HG03558 (cell line): Measurements from ENCODE around the gene GNB2.
"Not testable (repeated sequence)": the region's sequence is repeated elsewhere in the genome, so short reads cannot be mapped to it uniquely, and the experiment has no call there.

Experiments used
- ATAC-seq: cut with Tn5 transposase; IDR thresholded peaks from one replicate; pipeline ENCODE4 v1.9.1; 2021; ENCODE audit warnings: moderate number of reproducible peaks; ENCODE audit not compliant: unreplicated experiment; ENCODE audit errors: extremely low read depth

Gene GNB2

GRCh38 chr7:100662194-100662776, 11.3 kb upstream of the GNB2 start:
- ATAC-seq: not testable (repeated sequence)

- ATAC-seq: no peak
Measured at GRCh38 chr7:100665168-100665726, 8.3 kb upstream of the GNB2 start.

DNA sequence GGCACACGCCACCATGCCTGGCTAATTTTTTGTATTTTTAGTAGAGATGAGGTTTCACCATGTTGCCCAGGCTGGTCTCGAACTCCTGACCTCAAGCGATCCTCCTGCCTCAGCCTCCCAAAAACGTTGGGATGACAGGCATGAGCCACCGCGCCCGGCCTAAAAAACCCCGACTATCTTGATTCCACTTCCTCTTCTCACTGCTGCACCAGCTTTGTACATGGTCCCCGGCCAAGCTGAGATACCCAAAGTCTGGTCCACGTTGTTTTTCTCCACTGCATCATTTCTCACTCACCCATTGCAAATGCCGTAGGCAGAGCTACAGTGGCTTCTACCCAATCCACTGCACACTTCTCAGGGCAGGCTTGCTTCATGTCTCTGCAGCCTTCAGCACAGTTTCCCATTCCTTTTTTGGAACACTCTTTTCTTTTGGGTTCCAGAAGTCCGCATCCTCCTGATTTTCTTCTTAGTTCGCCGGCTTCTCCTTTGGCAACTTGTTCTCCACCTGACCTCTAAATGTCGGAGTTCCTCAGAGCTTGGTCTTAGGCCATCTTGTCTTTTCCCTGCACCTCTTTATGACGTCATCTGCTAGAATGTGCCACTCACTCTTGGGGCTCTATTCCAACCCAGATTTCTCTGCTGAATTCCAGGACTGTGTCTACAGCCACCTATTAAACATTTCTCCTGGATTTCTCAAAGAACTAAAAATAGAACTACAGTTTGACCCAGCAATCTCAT, 6.0 kb upstream of the GNB2 start:
- ATAC-seq: no peak

- no peak for ATAC-seq
Measured at GRCh38 chr7:100668069-100668449, 5.5 kb upstream of the GNB2 start.

DNA sequence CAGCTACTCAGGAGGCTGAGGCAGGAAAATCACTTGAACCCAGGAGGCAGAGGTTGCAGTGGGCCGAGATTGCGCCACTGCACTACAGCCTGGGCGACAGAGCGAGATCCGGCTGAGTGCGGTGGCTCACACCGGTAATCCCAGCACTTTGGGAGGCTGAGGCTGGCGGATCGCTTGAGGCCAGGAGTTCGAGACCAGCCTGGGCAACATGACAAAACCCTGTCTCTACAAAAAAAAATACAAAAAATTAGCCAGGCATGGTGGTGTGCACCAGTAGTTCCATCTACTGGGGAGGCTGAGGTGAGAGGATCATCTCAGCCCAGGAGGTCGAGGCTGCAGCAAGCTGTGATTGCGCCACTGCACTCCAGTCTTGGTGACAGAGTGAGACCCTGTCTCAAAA, 4.4 kb upstream of the GNB2 start:
- not testable (repeated sequence) for ATAC-seq

DNA sequence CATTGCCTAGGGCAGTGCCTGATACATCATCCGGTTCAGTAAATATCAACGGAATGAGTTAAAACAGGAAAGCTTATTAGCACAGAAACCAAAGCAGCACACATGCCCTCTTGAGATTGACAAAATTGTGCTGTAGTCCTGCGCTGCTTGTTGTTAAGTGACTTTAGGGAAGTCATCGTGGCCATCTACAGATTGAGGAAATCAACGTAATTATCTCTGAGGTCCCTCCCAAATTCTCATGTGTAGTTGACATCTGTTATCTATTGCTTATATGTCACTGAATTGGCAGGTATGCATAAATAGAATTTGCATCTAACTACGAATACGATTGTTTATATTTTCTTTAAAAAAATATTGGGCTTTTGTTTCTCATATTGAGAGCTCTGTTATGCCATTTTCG, 3.5 kb upstream of the GNB2 start:
- ATAC-seq: no peak

GRCh38 chr7:100671353-100672327, 1.9 kb upstream of the GNB2 start:
- no peak for ATAC-seq

DNA sequence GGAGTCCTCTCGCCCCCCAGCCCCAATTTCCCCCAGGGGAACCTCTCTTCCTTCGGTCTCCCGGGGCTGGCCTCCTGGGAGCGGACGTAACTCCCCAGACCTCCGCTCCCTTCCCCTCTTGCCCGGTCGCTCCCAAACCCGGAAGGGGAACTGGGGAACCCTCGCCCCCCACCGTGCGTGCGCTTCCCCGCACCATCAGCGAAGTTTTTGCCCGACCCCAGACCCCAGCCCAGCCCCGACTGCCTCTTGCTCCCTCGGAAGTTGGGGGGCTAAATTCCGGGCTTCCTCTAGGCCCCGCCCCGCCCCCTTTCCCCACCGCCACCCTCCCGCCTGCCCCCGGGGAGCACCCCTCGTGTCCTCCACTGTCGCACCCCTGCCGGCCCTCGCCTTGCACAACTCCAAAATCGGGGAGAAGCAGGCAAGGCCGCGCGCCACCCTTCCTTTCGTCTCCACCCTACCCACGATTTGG, 436 bp downstream of the GNB2 start:
- no peak for ATAC-seq

- no peak for ATAC-seq
Measured at GRCh38 chr7:100674411-100675104, 1.0 kb downstream of the GNB2 start.

DNA sequence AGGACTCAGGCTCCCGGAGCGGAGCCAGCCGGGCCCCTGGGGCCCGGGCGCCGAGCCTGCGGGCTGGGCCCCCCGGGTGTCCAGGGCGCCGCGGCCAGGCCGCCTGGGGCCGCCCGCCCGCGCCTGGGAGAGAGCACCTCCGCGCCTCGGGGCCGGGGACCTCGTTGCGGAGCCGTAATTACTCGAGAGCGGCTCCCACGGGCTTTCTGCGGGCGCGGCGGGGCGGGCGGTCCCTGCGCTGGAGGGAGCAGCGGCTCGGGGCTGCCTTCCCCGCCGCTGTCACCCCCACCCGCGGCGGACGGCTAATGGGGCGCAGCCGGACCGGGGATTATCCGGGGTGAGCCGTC, 1.5 kb downstream of the GNB2 start:
- no peak for ATAC-seq

GRCh38 chr7:100675581-100676350, 2.2 kb downstream of the GNB2 start:
- no peak for ATAC-seq

DNA sequence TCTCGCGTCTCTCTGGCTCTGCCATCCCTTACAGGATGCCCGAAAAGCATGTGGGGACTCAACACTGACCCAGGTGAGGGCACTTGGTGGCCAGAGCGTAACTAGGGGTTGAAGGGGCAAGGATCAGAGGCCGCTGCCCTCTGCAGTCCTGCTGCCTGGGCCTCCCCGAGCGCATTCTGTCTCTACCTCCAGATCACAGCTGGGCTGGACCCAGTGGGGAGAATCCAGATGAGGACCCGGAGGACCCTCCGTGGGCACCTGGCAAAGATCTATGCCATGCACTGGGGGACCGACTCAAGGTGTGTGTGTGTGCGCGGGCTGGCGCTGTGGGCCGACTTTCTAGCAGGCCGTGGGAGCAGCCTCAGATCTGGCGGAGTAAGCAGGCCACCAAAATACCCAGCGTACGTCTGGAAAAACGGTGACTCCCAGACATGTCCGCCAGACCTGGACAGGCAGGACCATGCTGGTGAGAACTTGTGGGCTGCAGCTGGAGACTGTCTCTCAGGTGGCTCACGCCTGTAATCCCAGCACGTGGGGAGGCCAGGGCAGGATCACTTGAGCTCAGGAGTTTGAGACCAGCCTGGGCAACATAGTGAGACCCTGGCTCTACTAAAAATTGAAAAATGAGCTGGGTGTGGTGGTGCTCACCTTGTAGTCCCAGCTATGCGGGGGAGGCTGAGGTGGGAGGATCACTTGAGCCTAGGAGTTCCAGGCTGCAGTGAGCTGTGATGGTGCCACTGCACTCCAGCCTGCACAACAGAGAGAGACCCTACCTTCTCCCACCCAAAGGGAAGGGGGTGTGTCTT, 3.2 kb downstream of the GNB2 start:
- ATAC-seq: no peak

DNA sequence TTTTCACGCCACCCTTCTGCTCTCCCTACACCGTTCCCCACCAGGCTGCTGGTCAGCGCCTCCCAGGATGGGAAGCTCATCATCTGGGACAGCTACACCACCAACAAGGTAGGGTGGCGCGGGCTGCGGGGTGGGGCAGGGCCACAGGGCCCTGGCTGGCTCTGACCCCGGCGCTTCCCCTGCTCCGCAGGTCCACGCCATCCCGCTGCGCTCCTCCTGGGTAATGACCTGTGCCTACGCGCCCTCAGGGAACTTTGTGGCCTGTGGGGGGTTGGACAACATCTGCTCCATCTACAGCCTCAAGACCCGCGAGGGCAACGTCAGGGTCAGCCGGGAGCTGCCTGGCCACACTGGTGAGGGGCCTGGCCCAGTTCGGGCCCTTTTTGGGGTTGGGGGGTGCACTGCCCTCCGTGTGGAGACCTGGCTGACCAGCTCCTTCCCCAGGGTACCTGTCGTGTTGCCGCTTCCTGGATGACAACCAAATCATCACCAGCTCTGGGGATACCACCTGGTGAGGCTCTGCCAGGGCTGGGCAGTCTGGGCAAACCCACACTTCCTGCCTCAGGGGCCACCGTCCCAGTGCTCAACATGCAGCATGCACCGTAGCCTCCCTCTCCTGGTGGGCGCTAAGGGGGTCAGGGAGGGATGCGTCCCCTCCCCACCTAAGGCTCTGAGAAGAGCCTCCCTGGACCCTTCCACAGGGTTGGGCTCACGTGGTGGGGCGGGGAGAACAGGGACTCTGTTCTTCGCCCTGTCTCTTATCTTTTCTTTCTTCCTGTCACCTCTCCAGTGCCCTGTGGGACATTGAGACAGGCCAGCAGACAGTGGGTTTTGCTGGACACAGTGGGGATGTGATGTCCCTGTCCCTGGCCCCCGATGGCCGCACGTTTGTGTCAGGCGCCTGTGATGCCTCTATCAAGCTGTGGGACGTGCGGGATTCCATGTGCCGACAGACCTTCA, 4.0 kb downstream of the GNB2 start:
- no peak for ATAC-seq

GRCh38 chr7:100678291-100678984, 4.9 kb downstream of the GNB2 start:
- ATAC-seq: no peak

DNA sequence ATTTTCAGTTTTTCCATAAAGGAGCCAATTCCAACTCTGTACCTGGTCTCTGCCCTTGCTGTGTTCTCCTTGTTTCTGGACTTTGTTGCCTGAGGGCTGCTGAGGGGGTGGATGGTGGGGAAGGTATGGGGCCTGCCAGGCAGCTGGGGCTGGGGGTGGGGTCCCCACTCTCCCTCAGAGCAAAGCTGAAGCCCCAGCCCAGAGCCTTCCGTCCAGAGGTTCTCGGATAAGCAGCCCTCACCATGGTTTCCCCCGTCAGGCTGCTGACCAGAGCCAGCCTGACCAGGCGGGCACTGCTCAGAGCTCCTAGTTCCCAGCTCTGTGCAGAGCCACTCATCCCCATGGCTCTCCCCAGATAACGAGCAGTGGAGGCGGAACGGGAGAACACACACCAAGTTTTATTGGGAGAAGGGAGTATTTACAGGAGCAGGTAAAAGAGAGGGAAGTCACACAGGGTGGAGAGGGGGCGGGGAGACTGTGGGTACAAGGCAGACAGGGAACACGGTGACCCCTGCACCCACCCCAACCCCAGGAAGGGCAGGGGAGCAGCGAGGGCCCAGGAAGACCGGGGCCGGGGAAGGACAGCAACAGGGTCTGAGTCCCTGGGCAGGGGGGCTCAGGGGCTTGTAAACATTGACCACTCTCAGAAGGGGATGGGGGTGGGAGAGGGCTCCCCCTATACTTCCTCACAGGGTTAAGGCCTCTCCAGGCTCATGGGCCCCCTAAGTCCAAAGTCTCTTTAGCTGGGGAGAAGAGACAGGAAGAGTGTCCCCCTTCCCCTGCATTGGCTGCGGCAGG, 5.8 kb downstream of the GNB2 start:
- no peak for ATAC-seq

- no peak for ATAC-seq
Measured at GRCh38 chr7:100679927-100680575, 6.5 kb downstream of the GNB2 start.
